SK-N-SH treated with all-trans-retinoic acid at 6 μM for 48 hours (cell line): Measurements from ENCODE around the gene NUB1.

ENCODE experiments used
- ATAC-seq: fragments of 200-7000 bp; cut with Tn5 transposase; 3 replicates; pipeline ENCODE4 v1.9.1; 2020; ENCODE audit warnings: mild to moderate bottlenecking, moderate library complexity
- ARNTL ChIP-seq: fragments of 450-650 bp; formaldehyde crosslinking; IDR thresholded peaks from 2 replicates; pipeline ENCODE4 v1.5.0; 2020; ENCODE audit warnings: low read depth, mild to moderate bottlenecking, moderate library complexity, borderline replicate concordance
- BACH2 ChIP-seq: fragments of 250-450 bp; sonication (Bioruptor Pico); IDR thresholded peaks from 2 replicates; pipeline ENCODE4 v1.9.0; 2021; ENCODE audit warnings: mild to moderate bottlenecking, borderline replicate concordance
- CSDC2 ChIP-seq: fragments of 250-450 bp; sonication (Bioruptor Pico); IDR thresholded peaks from 2 replicates; pipeline ENCODE4 v1.5.0; 2020; ENCODE audit warnings: mild to moderate bottlenecking, moderate library complexity
- ESRRG ChIP-seq: fragments of 250-450 bp; sonication (Bioruptor Pico); IDR thresholded peaks from 2 replicates; pipeline ENCODE4 v1.6.1; 2021; ENCODE audit warnings: mild to moderate bottlenecking
- GLIS3 ChIP-seq: fragments of 250-450 bp; sonication (Bioruptor Pico); IDR thresholded peaks from 2 replicates; pipeline ENCODE4 v1.5.0; 2020; ENCODE audit warnings: mild to moderate bottlenecking, moderate library complexity
- ISL1 ChIP-seq: fragments of 250-450 bp; sonication (Bioruptor Pico); IDR thresholded peaks from 2 replicates; pipeline ENCODE4 v2.1.2; 2022; ENCODE audit warnings: mild to moderate bottlenecking, moderate library complexity
- OSR1 ChIP-seq: fragments of 250-450 bp; sonication (Bioruptor Pico); IDR thresholded peaks from 2 replicates; pipeline ENCODE4 v1.8.0; 2022; ENCODE audit warnings: moderate library complexity, mild to moderate bottlenecking, inconsistent platforms
- PPARA ChIP-seq: fragments of 250-450 bp; sonication (Bioruptor Pico); IDR thresholded peaks from 2 replicates; pipeline ENCODE4 v1.5.0; 2020; ENCODE audit warnings: mild to moderate bottlenecking, borderline replicate concordance
- RARB ChIP-seq: fragments of 250-450 bp; sonication (Bioruptor Pico); IDR thresholded peaks from 2 replicates; pipeline ENCODE4 v1.8.0; 2021; ENCODE audit warnings: mild to moderate bottlenecking, moderate library complexity
- SNAI2 ChIP-seq: fragments of 250-450 bp; sonication (Bioruptor Pico); IDR thresholded peaks from 2 replicates; pipeline ENCODE4 v1.5.0; 2020; ENCODE audit warnings: mild to moderate bottlenecking, moderate library complexity
- TCF4 ChIP-seq: fragments of 250-450 bp; sonication (Bioruptor Pico); IDR thresholded peaks from 2 replicates; pipeline ENCODE4 v1.8.0; 2021; ENCODE audit warnings: mild to moderate bottlenecking, moderate library complexity, borderline replicate concordance
- TOX ChIP-seq: fragments of 250-450 bp; sonication (Bioruptor Pico); IDR thresholded peaks from 2 replicates; pipeline ENCODE4 v1.8.0; 2021; ENCODE audit warnings: mild to moderate bottlenecking, moderate library complexity, borderline replicate concordance
- ZC3H10 ChIP-seq: fragments of 250-450 bp; sonication (Bioruptor Pico); IDR thresholded peaks from 2 replicates; pipeline ENCODE4 v1.5.1; 2021; ENCODE audit warnings: mild to moderate bottlenecking, moderate library complexity
- ZFP3 ChIP-seq: fragments of 250-450 bp; sonication (Bioruptor Pico); IDR thresholded peaks from 2 replicates; pipeline ENCODE4 v1.5.0; 2020; ENCODE audit warnings: mild to moderate bottlenecking, moderate library complexity
- ZNF70 ChIP-seq: fragments of 450-650 bp; formaldehyde crosslinking; IDR thresholded peaks from 2 replicates; pipeline ENCODE4 v1.5.0; 2020; ENCODE audit warnings: mild to moderate bottlenecking, moderate library complexity
- ZNF8 ChIP-seq: fragments of 450-650 bp; formaldehyde crosslinking; IDR thresholded peaks from 2 replicates; pipeline ENCODE4 v1.5.0; 2020; ENCODE audit warnings: mild to moderate bottlenecking, moderate library complexity
- TF ChIP-seq, protein P1 (sequence below): fragments of 250-450 bp; sonication (Bioruptor Pico); IDR thresholded peaks from 2 replicates; pipeline ENCODE4 v1.8.0; 2021; ENCODE audit warnings: low read depth, mild to moderate bottlenecking, moderate library complexity, borderline replicate concordance
- TF ChIP-seq, protein P2 (sequence below): fragments of 250-450 bp; sonication (Bioruptor Pico); IDR thresholded peaks from 2 replicates; pipeline ENCODE4 v1.5.1; 2021; ENCODE audit warnings: mild to moderate bottlenecking, moderate library complexity
- TF ChIP-seq, protein P3 (sequence below): fragments of 250-450 bp; sonication (Bioruptor Pico); IDR thresholded peaks from 2 replicates; pipeline ENCODE4 v1.8.0; 2020; ENCODE audit warnings: mild to moderate bottlenecking, moderate library complexity, borderline replicate concordance
- TF ChIP-seq, protein P4 (sequence below): fragments of 250-450 bp; sonication (Bioruptor Pico); IDR thresholded peaks from 2 replicates; pipeline ENCODE4 v1.5.0; 2020; ENCODE audit warnings: mild to moderate bottlenecking, moderate library complexity

The NUB1 gene

DNA sequence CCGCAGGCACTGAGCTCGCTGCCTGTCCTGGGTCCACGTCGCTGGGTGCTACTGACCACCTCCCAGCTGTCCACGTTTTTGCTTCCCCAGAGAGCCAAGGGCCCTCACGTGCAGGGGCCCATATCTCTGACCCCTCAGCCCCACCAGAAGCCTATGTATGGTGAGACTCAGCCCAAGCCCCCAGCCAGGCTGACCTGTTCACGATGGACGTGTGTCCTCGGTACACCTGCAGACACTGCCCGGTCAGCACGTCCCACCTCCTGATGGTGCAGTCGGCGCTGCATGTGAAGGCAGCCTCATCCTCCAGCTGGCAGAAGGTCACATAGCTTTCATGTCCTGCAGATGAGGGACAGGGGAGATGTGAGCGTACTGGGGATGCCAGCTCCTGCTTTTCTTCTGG lies 58.3 kb downstream of the NUB1 start:
- ATAC-seq: no peak
- no peak for TF ChIP-seq ESRRG
- no peak for TF ChIP-seq ZNF70 (CRISPR knock-in tag)
- TF ChIP-seq, protein P1, sequence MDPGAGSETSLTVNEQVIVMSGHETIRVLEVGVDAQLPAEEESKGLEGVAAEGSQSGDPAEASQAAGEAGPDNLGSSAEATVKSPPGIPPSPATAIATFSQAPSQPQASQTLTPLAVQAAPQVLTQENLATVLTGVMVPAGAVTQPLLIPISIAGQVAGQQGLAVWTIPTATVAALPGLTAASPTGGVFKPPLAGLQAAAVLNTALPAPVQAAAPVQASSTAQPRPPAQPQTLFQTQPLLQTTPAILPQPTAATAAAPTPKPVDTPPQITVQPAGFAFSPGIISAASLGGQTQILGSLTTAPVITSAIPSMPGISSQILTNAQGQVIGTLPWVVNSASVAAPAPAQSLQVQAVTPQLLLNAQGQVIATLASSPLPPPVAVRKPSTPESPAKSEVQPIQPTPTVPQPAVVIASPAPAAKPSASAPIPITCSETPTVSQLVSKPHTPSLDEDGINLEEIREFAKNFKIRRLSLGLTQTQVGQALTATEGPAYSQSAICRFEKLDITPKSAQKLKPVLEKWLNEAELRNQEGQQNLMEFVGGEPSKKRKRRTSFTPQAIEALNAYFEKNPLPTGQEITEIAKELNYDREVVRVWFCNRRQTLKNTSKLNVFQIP (CRISPR knock-in tag): no peak
- TF ChIP-seq CSDC2 (CRISPR knock-in tag): no peak
- TF ChIP-seq SNAI2: no peak
- no peak for TF ChIP-seq GLIS3
- no peak for TF ChIP-seq ISL1 (CRISPR knock-in tag)
- TF ChIP-seq ZNF8 (CRISPR knock-in tag): no peak
- TF ChIP-seq, protein P2, sequence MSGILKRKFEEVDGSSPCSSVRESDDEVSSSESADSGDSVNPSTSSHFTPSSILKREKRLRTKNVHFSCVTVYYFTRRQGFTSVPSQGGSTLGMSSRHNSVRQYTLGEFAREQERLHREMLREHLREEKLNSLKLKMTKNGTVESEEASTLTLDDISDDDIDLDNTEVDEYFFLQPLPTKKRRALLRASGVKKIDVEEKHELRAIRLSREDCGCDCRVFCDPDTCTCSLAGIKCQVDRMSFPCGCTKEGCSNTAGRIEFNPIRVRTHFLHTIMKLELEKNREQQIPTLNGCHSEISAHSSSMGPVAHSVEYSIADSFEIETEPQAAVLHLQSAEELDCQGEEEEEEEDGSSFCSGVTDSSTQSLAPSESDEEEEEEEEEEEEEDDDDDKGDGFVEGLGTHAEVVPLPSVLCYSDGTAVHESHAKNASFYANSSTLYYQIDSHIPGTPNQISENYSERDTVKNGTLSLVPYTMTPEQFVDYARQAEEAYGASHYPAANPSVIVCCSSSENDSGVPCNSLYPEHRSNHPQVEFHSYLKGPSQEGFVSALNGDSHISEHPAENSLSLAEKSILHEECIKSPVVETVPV (CRISPR knock-in tag): no peak
- TF ChIP-seq BACH2 (CRISPR knock-in tag): no peak
- TF ChIP-seq TCF4: no peak
- TF ChIP-seq PPARA (CRISPR knock-in tag): no peak
- no peak for TF ChIP-seq RARB (CRISPR knock-in tag)

DNA sequence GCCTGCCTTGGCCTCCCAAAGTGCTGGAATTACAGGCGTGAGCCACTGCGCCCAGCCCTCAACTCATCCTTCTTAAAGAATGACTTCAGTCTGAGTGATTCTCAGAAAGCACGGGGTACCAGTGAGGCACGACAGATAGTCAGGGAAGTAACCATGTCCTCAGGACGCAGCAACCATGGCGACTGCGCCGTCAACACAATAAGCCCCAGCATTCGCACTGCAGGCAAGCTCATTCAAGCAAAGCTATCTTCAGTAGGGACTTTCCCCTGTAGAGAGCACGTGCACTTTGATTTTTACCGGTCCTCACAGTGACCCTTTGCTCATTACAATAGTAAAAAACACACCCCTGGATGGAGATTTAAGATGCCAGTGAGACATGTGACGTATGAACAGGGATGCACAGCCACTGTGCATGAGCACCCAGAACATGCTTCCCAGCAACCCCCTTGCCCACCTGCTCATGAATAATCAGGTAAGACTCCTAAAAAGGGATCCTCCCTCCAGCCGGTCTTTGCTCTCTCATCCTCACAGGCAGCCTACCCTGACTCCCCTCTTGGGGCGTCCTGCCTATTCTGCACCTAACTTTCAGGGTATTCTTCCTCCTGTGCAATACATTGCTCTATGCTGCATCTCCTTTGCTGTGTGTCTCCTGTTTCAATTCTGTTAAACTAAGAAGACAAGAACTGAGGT lies 59.2 kb downstream of the NUB1 start:
- TF ChIP-seq, protein P3, sequence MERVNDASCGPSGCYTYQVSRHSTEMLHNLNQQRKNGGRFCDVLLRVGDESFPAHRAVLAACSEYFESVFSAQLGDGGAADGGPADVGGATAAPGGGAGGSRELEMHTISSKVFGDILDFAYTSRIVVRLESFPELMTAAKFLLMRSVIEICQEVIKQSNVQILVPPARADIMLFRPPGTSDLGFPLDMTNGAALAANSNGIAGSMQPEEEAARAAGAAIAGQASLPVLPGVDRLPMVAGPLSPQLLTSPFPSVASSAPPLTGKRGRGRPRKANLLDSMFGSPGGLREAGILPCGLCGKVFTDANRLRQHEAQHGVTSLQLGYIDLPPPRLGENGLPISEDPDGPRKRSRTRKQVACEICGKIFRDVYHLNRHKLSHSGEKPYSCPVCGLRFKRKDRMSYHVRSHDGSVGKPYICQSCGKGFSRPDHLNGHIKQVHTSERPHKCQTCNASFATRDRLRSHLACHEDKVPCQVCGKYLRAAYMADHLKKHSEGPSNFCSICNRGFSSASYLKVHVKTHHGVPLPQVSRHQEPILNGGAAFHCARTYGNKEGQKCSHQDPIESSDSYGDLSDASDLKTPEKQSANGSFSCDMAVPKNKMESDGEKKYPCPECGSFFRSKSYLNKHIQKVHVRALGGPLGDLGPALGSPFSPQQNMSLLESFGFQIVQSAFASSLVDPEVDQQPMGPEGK (CRISPR knock-in tag): no peak
- no peak for TF ChIP-seq ESRRG
- TF ChIP-seq ARNTL (CRISPR knock-in tag): no peak
- TF ChIP-seq ZC3H10 (CRISPR knock-in tag): no peak
- TF ChIP-seq, protein P2 (CRISPR knock-in tag): no peak
- no peak for TF ChIP-seq TCF4
- no peak for TF ChIP-seq ZNF8 (CRISPR knock-in tag)
- TF ChIP-seq GLIS3: no peak
- TF ChIP-seq OSR1 (CRISPR knock-in tag): no peak
- TF ChIP-seq ZNF70 (CRISPR knock-in tag): no peak
- no peak for TF ChIP-seq TOX
- no peak for TF ChIP-seq PPARA (CRISPR knock-in tag)
- no peak for TF ChIP-seq RARB (CRISPR knock-in tag)
- no peak for TF ChIP-seq ZFP3
- TF ChIP-seq, protein P1 (CRISPR knock-in tag): no peak
- TF ChIP-seq, protein P4, sequence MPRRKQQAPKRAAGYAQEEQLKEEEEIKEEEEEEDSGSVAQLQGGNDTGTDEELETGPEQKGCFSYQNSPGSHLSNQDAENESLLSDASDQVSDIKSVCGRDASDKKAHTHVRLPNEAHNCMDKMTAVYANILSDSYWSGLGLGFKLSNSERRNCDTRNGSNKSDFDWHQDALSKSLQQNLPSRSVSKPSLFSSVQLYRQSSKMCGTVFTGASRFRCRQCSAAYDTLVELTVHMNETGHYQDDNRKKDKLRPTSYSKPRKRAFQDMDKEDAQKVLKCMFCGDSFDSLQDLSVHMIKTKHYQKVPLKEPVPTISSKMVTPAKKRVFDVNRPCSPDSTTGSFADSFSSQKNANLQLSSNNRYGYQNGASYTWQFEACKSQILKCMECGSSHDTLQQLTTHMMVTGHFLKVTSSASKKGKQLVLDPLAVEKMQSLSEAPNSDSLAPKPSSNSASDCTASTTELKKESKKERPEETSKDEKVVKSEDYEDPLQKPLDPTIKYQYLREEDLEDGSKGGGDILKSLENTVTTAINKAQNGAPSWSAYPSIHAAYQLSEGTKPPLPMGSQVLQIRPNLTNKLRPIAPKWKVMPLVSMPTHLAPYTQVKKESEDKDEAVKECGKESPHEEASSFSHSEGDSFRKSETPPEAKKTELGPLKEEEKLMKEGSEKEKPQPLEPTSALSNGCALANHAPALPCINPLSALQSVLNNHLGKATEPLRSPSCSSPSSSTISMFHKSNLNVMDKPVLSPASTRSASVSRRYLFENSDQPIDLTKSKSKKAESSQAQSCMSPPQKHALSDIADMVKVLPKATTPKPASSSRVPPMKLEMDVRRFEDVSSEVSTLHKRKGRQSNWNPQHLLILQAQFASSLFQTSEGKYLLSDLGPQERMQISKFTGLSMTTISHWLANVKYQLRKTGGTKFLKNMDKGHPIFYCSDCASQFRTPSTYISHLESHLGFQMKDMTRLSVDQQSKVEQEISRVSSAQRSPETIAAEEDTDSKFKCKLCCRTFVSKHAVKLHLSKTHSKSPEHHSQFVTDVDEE: no peak
- TF ChIP-seq BACH2 (CRISPR knock-in tag): no peak
- no peak for TF ChIP-seq ISL1 (CRISPR knock-in tag)
- TF ChIP-seq CSDC2 (CRISPR knock-in tag): no peak
- TF ChIP-seq, all 23 proteins: peak for 0
- no peak for ATAC-seq
